IPS-18c (cell line): ENCODE data around the gene PRKN.

Source experiments
- H3K4me3 ChIP-seq: 2 replicates; pipeline ENCODE4 v1.7.0; 2013; ENCODE audit warnings: low read depth, mild to moderate bottlenecking, low read length, moderate library complexity; ENCODE audit not compliant: insufficient read depth
- H3K9me3 ChIP-seq: one replicate; pipeline ENCODE4 v1.6.1; 2013; ENCODE audit warnings: mild to moderate bottlenecking, low read length, moderate library complexity; ENCODE audit not compliant: control insufficient read depth, insufficient read depth

Gene PRKN

GRCh38 chr6:162360901-162361567 lies 366.5 kb downstream of the PRKN start:
- Histone ChIP-seq H3K4me3 (no peak overlapping the region), H3K9me3 (no peaks in the 10 kb centered on the region)

- no peak overlapping the region for H3K4me3 ChIP-seq
- no peaks in the 10 kb centered on the region for H3K9me3 ChIP-seq
Observed at GRCh38 chr6:162358625-162359024, 368.9 kb downstream of the PRKN start.

GRCh38 chr6:162345051-162345511 lies 382.5 kb downstream of the PRKN start:
- Histone ChIP-seq H3K4me3 (no peak overlapping the region), H3K9me3 (no peaks in the 10 kb centered on the region)

- Histone ChIP-seq H3K4me3 (no peak overlapping the region), H3K9me3 (no peaks in the 10 kb centered on the region)
Observed at GRCh38 chr6:162344646-162345010, 382.9 kb downstream of the PRKN start.

GRCh38 chr6:162343936-162344645 lies 383.5 kb downstream of the PRKN start:
- H3K4me3 ChIP-seq: no peak overlapping the region
- H3K9me3 ChIP-seq: no peaks in the 10 kb centered on the region

GRCh38 chr6:162343198-162343935 lies 384.2 kb downstream of the PRKN start:
- H3K4me3 ChIP-seq: no peak overlapping the region
- H3K9me3 ChIP-seq: no peaks in the 10 kb centered on the region

- H3K9me3 ChIP-seq: no peaks in the 10 kb centered on the region
Observed at GRCh38 chr6:162337412-162337811, 390.2 kb downstream of the PRKN start.

GRCh38 chr6:162336359-162336758 lies 391.2 kb downstream of the PRKN start:
- Histone ChIP-seq H3K4me3 (no peak overlapping the region), H3K9me3 (no peaks in the 10 kb centered on the region)

More at GRCh38 chr6:162337412-162337811, 390.2 kb downstream of the PRKN start:
- H3K4me3 ChIP-seq: no peak overlapping the region

GRCh38 chr6:162332365-162332764 lies 395.2 kb downstream of the PRKN start:
- Histone ChIP-seq H3K4me3 (no peak overlapping the region), H3K9me3 (no peaks in the 10 kb centered on the region)

GRCh38 chr6:162331911-162332310 lies 395.7 kb downstream of the PRKN start:
- Histone ChIP-seq H3K9me3 (no peaks in the 10 kb centered on the region), H3K4me3 (no peak overlapping the region)

- Histone ChIP-seq H3K9me3 (no peaks in the 10 kb centered on the region), H3K4me3 (no peak overlapping the region)
Observed at GRCh38 chr6:162325826-162326225, 401.7 kb downstream of the PRKN start.

- Histone ChIP-seq H3K4me3 (no peak overlapping the region), H3K9me3 (no peaks in the 10 kb centered on the region)
Observed at GRCh38 chr6:162325051-162325450, 402.5 kb downstream of the PRKN start.

- no peaks in the 10 kb centered on the region for H3K9me3 ChIP-seq
Observed at GRCh38 chr6:162315291-162315690, 412.3 kb downstream of the PRKN start.

GRCh38 chr6:162313922-162314660 lies 413.5 kb downstream of the PRKN start:
- Histone ChIP-seq H3K9me3 (no peaks in the 10 kb centered on the region), H3K4me3 (no peak overlapping the region)

More at GRCh38 chr6:162315291-162315690, 412.3 kb downstream of the PRKN start:
- no peak overlapping the region for H3K4me3 ChIP-seq

GRCh38 chr6:162307865-162308264 lies 419.7 kb downstream of the PRKN start:
- Histone ChIP-seq H3K4me3 (no peak overlapping the region), H3K9me3 (no peaks in the 10 kb centered on the region)

- Histone ChIP-seq H3K4me3 (no peak overlapping the region), H3K9me3 (no peaks in the 10 kb centered on the region)
Observed at GRCh38 chr6:162306616-162307015, 420.9 kb downstream of the PRKN start.

- Histone ChIP-seq H3K4me3 (no peak overlapping the region), H3K9me3 (no peaks in the 10 kb centered on the region)
Observed at GRCh38 chr6:162301128-162301527, 426.4 kb downstream of the PRKN start.
